Endodermal cell (in vitro differentiated cells): Measurements from ENCODE around the gene CNTLN. TPM values are rescaled to one million over a fixed set of nuclear protein-coding genes. Genes with fewer than 3 reads are reported as not detected.

Experiments
- DNase-seq: peaks from one replicate; pipeline ENCODE4 v3.0.0-alpha.2; 2017
- H3K27ac ChIP-seq: 2 replicates; pipeline ENCODE4 v1.5.1; 2013; ENCODE audit warnings: mild to moderate bottlenecking, low read depth, low read length, moderate library complexity
- H3K27me3 ChIP-seq: 2 replicates; pipeline ENCODE4 v1.6.1; 2013; ENCODE audit warnings: mild to moderate bottlenecking, low read length, moderate library complexity; ENCODE audit not compliant: insufficient read depth, control insufficient read depth, poor library complexity, severe bottlenecking
- H3K36me3 ChIP-seq: 2 replicates; pipeline ENCODE4 v1.7.0; 2013; ENCODE audit warnings: mild to moderate bottlenecking, low read length, moderate library complexity; ENCODE audit not compliant: control insufficient read depth, insufficient read depth
- H3K4me1 ChIP-seq: one replicate; pipeline ENCODE4 v1.7.0; 2013; ENCODE audit warnings: low read length; ENCODE audit not compliant: control insufficient read depth, insufficient read depth
- H3K4me3 ChIP-seq: 2 replicates; pipeline ENCODE4 v1.5.1; 2013; ENCODE audit warnings: mild to moderate bottlenecking, low read length, moderate library complexity
- H3K9ac ChIP-seq: 2 replicates; pipeline ENCODE4 v1.6.1; 2013; ENCODE audit warnings: mild to moderate bottlenecking, low read length, moderate library complexity; ENCODE audit not compliant: poor library complexity, severe bottlenecking; ENCODE audit errors: extremely low read depth
- H3K9me3 ChIP-seq: 2 replicates; pipeline ENCODE4 v1.6.1; 2013; ENCODE audit warnings: mild to moderate bottlenecking, low read length, moderate library complexity; ENCODE audit not compliant: control insufficient read depth
- H3K27ac Mint-ChIP-seq: 2 replicates; pipeline ENCODE4 v1.8.0; 2020; ENCODE audit warnings: mixed read lengths
- H3K27me3 Mint-ChIP-seq: 2 replicates; pipeline ENCODE4 v1.8.0; 2021; ENCODE audit warnings: mild to moderate bottlenecking, mixed read lengths; ENCODE audit not compliant: insufficient read depth
- H3K36me3 Mint-ChIP-seq: 2 replicates; pipeline ENCODE4 v1.8.0; 2020; ENCODE audit warnings: low read depth, mixed read lengths
- H3K4me1 Mint-ChIP-seq: 2 replicates; pipeline ENCODE4 v1.8.0; 2020; ENCODE audit warnings: mixed read lengths
- H3K4me3 Mint-ChIP-seq: 2 replicates; pipeline ENCODE4 v1.8.0; 2020; ENCODE audit warnings: mild to moderate bottlenecking, moderate library complexity, mixed read lengths
- H3K9me3 Mint-ChIP-seq: 2 replicates; pipeline ENCODE4 v1.8.0; 2020; ENCODE audit warnings: mild to moderate bottlenecking, mixed read lengths
- CTCF ChIP-seq: fragments of 200-600 bp; sonication (generic); conservative IDR thresholded peaks from 2 replicates; pipeline ENCODE4 v1.5.0; 2021; ENCODE audit warnings: antibody characterized with exemption, mild to moderate bottlenecking
- WGBS, 2 experiments: methylation state at CpG; one replicate each; pipeline versions ENCODE4 v1.1.5 to v1.1.7; 2013; ENCODE audit warnings: missing lambda C conversion rate in 2 of 2, mixed read lengths in 1 of 2; ENCODE audit not compliant: insufficient coverage in 1 of 2, insufficient read length in 1 of 2; 5-methylcytosine and 5-hydroxymethylcytosine counted together
- total RNA-seq, 2 donors: library from RNA; stranded (reverse); fragmentation: NEBNext Ultra II Directional in 1 of 2; extraction: Animal tissue kit (Norgen Biotek cat#: 25700) in 1 of 2; gene quantifications; 2 replicates in 1 of 2; 3 replicates in 1 of 2; pipeline ENCODE4 v1.2.1, GENCODE V29; 2021

CNTLN gene
- total RNA-seq, 2 donors from 2014 or later = 12.4 to 13.7 TPM

- Histone ChIP-seq H3K36me3 (no peaks in the 10 kb centered on the region), H3K4me3 (no peak overlapping the region), H3K9me3 (no peaks in the 10 kb centered on the region), H3K27me3 (no peaks in the 10 kb centered on the region), H3K27ac (no peak overlapping the region), H3K9ac (no peak overlapping the region), H3K4me1 (no peaks in the 10 kb centered on the region)
- no peak overlapping the region for H3K27ac Mint-ChIP-seq
- no peaks in the 10 kb centered on the region for H3K9me3 Mint-ChIP-seq
- DNase-seq = no peak
- peaks cover 1% of the 10 kb centered on the region for H3K4me1 Mint-ChIP-seq
- no peaks in the 10 kb centered on the region for H3K36me3 Mint-ChIP-seq
- no peaks in the 10 kb centered on the region for H3K27me3 Mint-ChIP-seq
- TF ChIP-seq CTCF = no peak
- 81 to 100% methylated on average over 1 to 3 of the region's 4 CpGs for WGBS, 2 experiments
- H3K4me3 Mint-ChIP-seq = no peak overlapping the region
Observed at GRCh38 chr9:17423681-17424011, 288.8 kb downstream of the CNTLN start.

GRCh38 chr9:17425384-17425783 lies 290.5 kb downstream of the CNTLN start:
- WGBS, 2 experiments = 87 to 94% methylated on average over 2 of the region's 2 CpGs
- Mint-ChIP-seq H3K36me3 (no peaks in the 10 kb centered on the region), H3K27me3 (no peaks in the 10 kb centered on the region)

GRCh38 chr9:17433526-17433925 lies 298.7 kb downstream of the CNTLN start:
- Mint-ChIP-seq H3K36me3 (peaks cover 3% of the 10 kb centered on the region), H3K27ac (no peak overlapping the region), H3K27me3 (no peaks in the 10 kb centered on the region), H3K9me3 (peaks cover 4% of the 10 kb centered on the region), H3K4me1 (no peaks in the 10 kb centered on the region), H3K4me3 (no peak overlapping the region)
- no peak for DNase-seq
- no peak for TF ChIP-seq CTCF
- WGBS, 2 experiments = 99 to 100% methylated on average over 5 to 6 of the region's 6 CpGs
- no peaks in the 10 kb centered on the region for H3K36me3 ChIP-seq
- H3K4me3 ChIP-seq = no peak overlapping the region
- H3K27me3 ChIP-seq = no peaks in the 10 kb centered on the region
- H3K4me1 ChIP-seq = no peaks in the 10 kb centered on the region
- H3K9ac ChIP-seq = no peak overlapping the region
- no peak overlapping the region for H3K27ac ChIP-seq
- H3K9me3 ChIP-seq = no peaks in the 10 kb centered on the region

More at GRCh38 chr9:17425384-17425783, 290.5 kb downstream of the CNTLN start:
- Mint-ChIP-seq H3K4me1 (peaks cover 1% of the 10 kb centered on the region), H3K27ac (no peak overlapping the region), H3K4me3 (no peak overlapping the region), H3K9me3 (no peaks in the 10 kb centered on the region)
- Histone ChIP-seq H3K4me3 (no peak overlapping the region), H3K27ac (no peak overlapping the region), H3K9ac (no peak overlapping the region), H3K9me3 (no peaks in the 10 kb centered on the region), H3K4me1 (no peaks in the 10 kb centered on the region), H3K36me3 (no peaks in the 10 kb centered on the region), H3K27me3 (no peaks in the 10 kb centered on the region)
- TF ChIP-seq CTCF = no peak
- no peak for DNase-seq
